Keratinocyte (primary cell): ENCODE data around the gene METTL21A.

Experiments
- EZH2 ChIP-seq: IDR thresholded peaks from one replicate; pipeline ENCODE4 v1.6.1; 2012; ENCODE audit warnings: inconsistent platforms, mild to moderate bottlenecking, low read length, moderate library complexity
- TF ChIP-seq, protein P1 (sequence below), 3 experiments: IDR thresholded peaks in 1 of 3; conservative IDR thresholded peaks in 1 of 3; optimal IDR thresholded peaks in 1 of 3; 2 replicates in 2 of 3; 3 replicates in 1 of 3; pipeline versions ENCODE3 to v1.5.1; 2011; ENCODE audit warnings: low read length in 3 of 3, mild to moderate bottlenecking in 3 of 3, moderate library complexity in 2 of 3, control low read depth in 1 of 3, inconsistent platforms in 1 of 3; ENCODE audit not compliant: insufficient read depth in 2 of 3; ENCODE audit errors: extremely low read depth in 1 of 3

DNA sequence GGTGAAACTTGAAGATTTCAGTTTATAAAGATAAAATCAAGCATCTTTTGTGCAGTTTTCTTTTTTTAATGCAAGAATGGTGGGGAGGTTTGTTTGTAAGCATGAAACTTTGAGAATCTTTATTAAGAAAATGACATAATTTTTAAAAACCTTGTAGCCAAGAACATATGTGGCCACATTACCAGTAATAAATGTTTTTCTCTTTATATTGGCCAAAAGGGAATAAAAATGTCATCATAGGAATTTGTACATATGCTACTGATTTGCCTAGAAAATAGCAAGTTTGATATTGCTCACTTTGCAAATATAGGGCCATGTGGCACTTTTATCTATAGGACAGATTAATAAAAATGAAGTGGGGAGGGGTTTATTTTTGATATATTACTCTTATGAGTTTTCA, 25.6 kb downstream of the METTL21A start:
- TF ChIP-seq, protein P1, sequence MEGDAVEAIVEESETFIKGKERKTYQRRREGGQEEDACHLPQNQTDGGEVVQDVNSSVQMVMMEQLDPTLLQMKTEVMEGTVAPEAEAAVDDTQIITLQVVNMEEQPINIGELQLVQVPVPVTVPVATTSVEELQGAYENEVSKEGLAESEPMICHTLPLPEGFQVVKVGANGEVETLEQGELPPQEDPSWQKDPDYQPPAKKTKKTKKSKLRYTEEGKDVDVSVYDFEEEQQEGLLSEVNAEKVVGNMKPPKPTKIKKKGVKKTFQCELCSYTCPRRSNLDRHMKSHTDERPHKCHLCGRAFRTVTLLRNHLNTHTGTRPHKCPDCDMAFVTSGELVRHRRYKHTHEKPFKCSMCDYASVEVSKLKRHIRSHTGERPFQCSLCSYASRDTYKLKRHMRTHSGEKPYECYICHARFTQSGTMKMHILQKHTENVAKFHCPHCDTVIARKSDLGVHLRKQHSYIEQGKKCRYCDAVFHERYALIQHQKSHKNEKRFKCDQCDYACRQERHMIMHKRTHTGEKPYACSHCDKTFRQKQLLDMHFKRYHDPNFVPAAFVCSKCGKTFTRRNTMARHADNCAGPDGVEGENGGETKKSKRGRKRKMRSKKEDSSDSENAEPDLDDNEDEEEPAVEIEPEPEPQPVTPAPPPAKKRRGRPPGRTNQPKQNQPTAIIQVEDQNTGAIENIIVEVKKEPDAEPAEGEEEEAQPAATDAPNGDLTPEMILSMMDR (optimal IDR thresholded peaks at IDR 0.05 in 1 of 3, IDR thresholded peaks at IDR 0.05 in 1 of 3, conservative IDR thresholded peaks at IDR 0.05 in 1 of 3; ENCODE audit: extremely low read depth in 1 of 3, insufficient read depth in 2 of 3, low read length in 3 of 3): no peak
- no peak for TF ChIP-seq EZH2
